CD4-positive, alpha-beta T cell treated with Interferon alpha-2 for 1 hour (primary cell): ENCODE measurements around the gene FAF1.

ENCODE experiments used
- DNase-seq, 2 donors: peaks; one replicate each; pipeline ENCODE4 v3.0.0-alpha.2; 2020 to 2022

Gene FAF1

DNA sequence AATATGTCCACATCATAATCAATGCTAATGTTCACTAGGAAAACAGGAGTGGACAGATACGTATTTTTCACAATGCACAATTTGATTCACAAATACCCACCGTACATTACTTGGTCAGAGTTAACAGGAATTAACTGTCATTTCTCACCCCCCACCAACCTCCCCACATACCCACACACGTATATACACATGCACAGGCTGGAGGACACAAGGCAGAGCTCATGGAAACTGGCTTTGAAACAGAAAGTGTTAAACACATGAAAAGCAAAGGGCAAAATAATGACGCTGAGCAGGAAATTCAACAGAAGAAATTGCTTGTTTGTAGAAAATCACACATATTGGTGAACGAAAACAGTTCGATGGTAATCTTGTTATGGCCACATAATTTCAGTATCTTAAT is 348.4 kb downstream of the FAF1 start:
- DNase-seq = peak in 1 of 2 donors; percentile 3

DNA sequence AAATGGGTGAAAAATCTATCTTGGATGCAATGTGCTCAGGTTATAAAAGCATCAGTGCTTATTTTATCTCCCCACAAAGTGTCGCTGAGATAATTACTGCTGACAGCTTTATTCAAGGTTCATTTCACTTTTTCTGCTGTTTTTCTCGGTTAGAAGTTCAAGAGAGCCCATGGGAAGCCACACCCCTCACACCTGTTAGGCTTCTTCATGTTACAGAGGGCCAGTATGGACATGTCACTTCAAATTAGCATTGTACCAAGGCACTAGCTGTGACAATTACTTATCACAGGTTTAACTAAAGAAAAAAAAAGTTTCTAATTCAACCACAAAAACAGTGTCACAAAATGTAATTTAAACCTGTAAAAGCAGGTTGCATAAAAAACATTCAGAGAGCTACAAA is 349.5 kb downstream of the FAF1 start:
- no peak for DNase-seq

GRCh38 chr1:50609508-50609907 is 350.6 kb downstream of the FAF1 start:
- DNase-seq = no peak

GRCh38 chr1:50605186-50605875 is 354.7 kb downstream of the FAF1 start:
- peak in 1 of 2 donors; percentile 17 for DNase-seq

GRCh38 chr1:50604580-50604979 is 355.5 kb downstream of the FAF1 start:
- DNase-seq = no peak

DNA sequence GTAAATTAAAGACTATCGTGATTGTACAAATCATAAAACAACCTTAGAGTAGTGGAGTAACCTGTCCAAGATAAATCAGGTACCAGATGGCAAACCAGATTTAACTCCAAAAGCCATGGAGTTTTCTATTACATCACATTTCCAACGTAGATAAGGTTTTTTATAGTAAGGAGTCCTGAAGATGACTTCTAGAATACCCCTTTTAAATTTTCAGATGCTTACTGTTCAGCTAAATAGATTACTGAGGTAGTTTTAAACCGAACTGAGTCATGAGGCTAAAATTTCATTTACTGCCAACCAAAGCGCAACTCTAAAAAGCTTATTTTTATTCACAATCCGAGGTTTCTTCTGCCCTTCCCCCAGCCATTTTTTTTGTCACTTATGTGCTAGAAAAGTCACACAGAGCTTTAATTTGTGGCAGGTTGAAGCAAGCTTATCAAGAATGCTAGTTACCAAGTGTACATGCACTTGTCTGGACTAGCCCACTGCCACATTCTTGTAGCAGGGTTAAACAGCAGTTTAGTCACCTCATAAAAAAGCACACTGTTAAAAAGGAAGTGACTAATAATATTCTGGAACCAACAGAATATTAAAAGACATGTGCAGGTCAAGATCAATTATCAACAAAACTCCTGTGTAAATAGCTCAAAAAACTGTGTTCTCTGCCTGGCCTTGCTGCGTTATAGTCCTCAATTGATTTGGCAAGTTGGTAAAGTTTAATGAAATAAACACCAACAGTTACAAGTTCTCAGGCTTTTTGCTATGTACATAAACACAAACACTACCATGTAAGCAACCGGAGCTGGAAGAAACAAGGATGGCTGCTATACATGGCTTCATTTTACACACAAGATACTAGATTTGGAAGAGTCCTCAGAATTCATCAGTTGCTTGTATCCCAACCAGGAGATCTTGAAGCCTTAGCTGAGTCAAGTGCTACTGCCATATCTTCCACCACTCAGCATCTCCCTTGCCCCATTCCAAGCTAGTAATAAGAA is 356.5 kb downstream of the FAF1 start:
- DNase-seq = no peak

DNA sequence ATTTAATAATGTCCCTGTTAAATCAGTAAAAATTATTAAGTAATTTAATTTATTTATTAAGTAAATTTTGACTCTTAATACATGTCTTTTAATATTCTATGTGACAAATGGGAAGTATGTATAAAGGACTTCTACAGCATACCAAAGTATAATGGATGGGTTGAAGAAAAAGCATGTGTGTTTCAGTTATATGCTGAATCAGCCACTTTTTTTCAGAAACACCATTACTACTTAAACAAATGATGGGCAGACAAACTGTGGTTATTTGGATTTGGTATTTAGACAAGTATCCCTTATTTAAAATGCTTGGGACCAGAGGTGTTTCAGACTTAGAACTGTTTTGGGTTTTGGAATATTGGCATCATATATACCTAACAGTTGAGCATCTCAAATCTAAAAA is 360.5 kb downstream of the FAF1 start:
- DNase-seq = no peak

DNA sequence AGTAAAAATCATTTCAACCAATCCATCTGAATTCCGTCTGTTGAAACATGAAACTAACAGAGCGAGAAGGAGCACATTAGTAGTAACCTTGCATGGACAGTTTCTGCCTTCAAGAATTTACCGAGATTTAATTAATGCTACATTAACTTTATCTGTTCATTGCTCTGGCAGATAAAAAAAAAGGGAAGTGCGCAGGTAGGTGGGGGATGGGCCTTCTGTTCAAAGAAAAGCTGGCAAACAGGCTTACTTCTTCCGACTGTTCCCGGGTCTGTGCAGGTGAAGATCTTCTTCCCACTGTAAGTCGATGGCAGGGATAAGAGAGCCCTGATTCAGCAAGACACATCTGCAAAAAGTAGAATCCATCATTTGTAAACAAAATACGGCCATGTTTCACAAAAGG is 364.2 kb downstream of the FAF1 start:
- DNase-seq = no peak

- no peak for DNase-seq
Measured at GRCh38 chr1:50593515-50593914, 366.6 kb downstream of the FAF1 start.

DNA sequence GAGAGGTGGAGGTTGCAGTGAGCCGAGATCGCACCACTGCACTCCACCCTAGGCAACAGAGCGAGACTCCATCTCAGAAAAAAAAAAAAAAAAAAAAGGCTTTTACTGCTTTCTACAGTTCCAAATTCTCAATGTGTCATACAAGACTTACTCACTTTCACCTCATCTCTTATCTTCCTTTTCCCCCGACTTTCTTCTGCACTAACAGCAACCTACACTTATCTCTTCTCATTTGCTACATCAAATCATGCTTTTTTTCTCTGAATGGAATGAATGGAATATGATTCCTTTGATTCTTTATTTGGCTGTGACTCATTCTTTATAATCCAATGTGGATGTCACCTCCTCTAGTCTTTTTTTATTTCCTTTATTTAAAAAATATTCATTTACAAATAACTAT is 368.5 kb downstream of the FAF1 start:
- DNase-seq = no peak

DNA sequence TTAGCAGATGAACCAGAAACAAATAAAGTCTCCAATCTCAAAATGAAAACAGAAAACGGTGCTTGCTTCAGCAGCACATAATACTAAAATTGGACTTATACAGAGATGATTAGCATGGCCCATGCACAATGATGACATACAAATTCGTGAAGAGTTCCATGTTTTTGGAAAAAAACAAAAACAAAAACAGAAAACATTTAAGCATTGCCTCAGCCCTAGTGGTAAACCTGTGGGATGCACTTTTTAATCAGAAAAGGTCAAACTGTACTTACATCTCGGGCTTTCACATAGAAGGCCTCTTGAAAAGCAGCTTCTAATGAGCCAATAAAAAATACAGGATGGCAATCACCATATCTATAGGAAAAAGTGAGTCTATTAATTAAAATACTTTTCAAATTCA is 377.7 kb downstream of the FAF1 start:
- no peak for DNase-seq

DNA sequence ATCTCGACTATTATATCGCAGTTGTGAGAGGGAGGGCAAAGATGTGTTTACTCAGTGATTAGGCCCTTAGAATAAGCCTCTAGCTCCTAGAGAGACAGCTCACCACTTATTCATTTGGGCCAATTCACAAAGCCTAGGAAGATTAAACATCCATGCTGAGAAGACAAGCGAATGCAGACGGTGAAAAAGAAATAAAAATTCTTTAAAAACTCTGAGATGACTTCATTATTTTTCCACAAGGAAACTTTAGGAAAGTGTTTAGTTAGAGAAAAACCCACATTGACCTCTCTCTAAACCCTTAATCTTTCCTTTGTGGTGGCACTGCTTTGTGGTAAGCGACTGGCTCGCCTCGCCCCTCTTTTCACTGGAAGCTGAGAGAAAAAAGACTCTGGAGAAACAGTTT is 390.0 kb downstream of the FAF1 start:
- DNase-seq = no peak

- DNase-seq = no peak
Measured at GRCh38 chr1:50568782-50569181, 391.3 kb downstream of the FAF1 start.

- no peak for DNase-seq
Measured at GRCh38 chr1:50566405-50566804, 393.7 kb downstream of the FAF1 start.

DNA sequence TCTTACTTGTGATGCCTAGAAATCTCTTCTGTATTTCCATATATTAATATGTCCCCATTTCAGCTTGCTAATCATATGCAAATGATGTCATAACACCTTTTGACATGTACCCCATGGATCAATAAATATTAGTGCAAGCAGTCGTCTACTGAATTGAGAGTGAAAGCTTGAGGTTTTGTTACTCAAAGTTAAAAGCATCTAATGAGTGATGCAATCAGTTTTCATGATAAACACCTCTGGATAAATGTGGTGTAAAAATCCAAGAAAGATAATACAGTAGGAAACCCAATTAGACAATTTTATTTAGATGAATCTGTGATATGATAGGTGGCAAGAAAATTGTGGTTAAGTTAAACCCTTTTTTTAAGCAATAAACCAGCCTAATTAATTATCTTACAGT is 395.6 kb downstream of the FAF1 start:
- no peak for DNase-seq

DNA sequence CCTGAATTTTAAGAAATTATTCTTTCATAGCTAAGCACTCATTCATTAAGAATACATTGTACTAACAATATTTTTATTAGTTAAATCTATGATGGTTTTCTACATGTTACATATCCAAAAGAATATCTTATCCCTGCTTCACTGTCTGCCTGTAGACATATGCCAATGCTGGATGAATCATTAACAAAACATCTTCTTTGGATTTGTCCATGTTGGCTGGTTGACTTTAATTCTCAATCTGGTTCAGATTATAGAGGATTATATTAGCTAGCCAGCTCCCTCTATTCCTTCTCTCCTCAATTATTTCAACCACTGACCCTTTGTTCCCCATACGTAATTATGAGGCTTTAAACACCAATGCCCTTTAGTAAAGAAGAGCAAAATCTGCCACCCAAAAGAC is 398.0 kb downstream of the FAF1 start:
- no peak for DNase-seq

DNA sequence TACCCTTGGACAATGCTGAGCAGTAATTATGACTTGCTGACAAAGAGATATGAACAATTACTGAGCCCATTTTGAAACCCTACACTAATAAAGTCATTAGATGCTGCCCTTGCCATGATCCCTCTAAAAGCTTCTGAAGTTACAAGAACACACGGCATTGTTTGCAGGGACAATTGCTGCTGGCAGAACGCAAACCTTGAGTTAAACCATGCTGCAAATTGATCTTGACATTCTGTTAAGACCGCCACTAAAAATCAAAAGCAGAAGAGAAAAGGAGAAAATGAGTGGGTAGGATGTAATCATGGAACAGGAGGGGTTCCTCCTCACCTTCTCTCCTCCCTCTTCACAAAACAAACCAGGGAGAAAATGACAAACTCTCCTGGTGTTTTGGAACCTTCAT is 400.6 kb downstream of the FAF1 start:
- DNase-seq = no peak

DNA sequence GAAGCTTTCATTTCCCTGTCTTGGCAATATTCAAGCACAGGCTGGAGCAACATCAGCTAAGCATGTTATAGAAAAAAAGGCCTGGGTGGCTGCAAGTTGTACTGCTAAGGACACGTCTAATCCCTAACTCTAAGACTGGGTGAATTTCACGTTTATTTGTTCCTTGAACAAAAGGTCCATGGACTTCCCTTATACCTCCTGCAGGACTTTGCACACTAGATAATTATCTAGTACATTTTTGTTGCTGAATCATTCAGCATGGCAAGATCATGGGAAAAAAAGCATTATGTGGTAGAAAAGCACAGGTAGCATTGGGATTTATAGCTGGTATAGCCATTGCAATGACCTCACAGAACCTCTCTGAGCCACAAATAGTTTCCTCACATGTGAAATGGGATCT is 406.1 kb downstream of the FAF1 start:
- DNase-seq = no peak

GRCh38 chr1:50548243-50548642 is 411.8 kb downstream of the FAF1 start:
- no peak for DNase-seq

DNA sequence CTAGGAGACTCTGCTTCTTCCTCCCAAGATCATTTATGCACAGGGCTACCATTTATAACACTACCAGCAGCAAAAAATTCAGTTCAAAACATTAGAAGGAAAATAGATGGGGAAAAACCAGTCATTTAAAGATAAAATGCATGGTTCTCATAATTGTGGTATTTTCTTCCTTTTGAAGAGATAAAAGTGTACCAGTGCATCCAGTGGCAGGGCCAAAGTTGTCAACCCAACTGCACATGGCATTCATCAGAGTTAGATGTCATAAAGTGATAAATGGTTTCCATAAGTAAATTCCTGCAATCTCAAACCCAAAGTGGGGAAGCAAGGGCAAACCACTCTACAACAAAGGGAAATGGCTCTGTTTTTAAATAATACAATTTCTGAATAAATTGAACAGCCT is 417.7 kb downstream of the FAF1 start:
- DNase-seq = no peak

DNA sequence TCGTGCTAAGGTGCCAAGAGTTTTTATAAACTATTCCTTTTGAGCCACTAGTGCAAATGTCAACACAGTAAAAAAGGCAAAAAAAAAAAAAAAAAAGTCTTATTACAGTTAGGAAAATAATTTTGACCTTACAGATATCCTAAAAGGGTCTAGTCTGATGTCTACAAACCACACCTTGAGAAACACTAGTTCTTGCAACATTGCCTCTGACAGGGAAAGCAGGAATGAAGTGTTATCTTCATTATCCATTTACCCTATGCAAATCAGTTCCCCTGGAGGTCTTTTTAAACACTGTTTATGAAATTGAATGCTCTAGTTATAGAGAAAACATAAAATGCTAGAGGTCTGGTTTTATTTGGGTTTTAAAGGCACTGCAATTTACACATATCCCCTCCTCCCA is 421.6 kb downstream of the FAF1 start:
- no peak for DNase-seq

- no peak for DNase-seq
Measured at GRCh38 chr1:50531601-50532000, 428.5 kb downstream of the FAF1 start.

GRCh38 chr1:50531027-50531426 is 429.0 kb downstream of the FAF1 start:
- DNase-seq = no peak

- no peak for DNase-seq
Measured at GRCh38 chr1:50529510-50529909, 430.6 kb downstream of the FAF1 start.
